ENCODE data around the gene WDR88.
"Not testable (repeated sequence)": the region's sequence is repeated elsewhere in the genome, so short reads cannot be mapped to it uniquely, and the experiment has no call there.

The WDR88 gene

GRCh38 chr19:33217881-33218280 is 86.0 kb downstream of the WDR88 start:
- ChIA-PET POLR2A (no interaction called here), CTCF (no interaction called here)
- DNase-seq (ENCODE audit: extremely low spot score), result no peak
- TF ChIP-seq HDGF (IDR thresholded peaks at IDR 0.05; ENCODE audit: borderline replicate concordance) (no peak), LEF1 (IDR thresholded peaks at IDR 0.05; ENCODE audit: borderline replicate concordance) (no peak), TARDBP (IDR thresholded peaks at IDR 0.05) (no peak), BHLHE40 (IDR thresholded peaks at IDR 0.05; ENCODE audit: borderline replicate concordance) (no peak), FOXK2 (IDR thresholded peaks at IDR 0.05) (no peak), SUZ12 (IDR thresholded peaks at IDR 0.05) (no peak)

- DNase-seq (ENCODE audit: extremely low spot score), result no peak
- CTCF ChIA-PET, result no interaction called here
- TF ChIP-seq LEF1 (IDR thresholded peaks at IDR 0.05; ENCODE audit: borderline replicate concordance) (no peak), FOXK2 (IDR thresholded peaks at IDR 0.05) (no peak), CTBP1 (IDR thresholded peaks at IDR 0.05; ENCODE audit: borderline replicate concordance) (no peak), BHLHE40 (IDR thresholded peaks at IDR 0.05; ENCODE audit: borderline replicate concordance) (no peak), HDGF (IDR thresholded peaks at IDR 0.05; ENCODE audit: borderline replicate concordance) (no peak), FOXA1 (IDR thresholded peaks at IDR 0.05) (no peak)
- POLR2A ChIA-PET, result interaction anchor here (0.5 kb wide), 1 partner anchor 164 kb away, joined by 3 read pairs; no protein-coding TSS in a partner anchor
Observed at GRCh38 chr19:33219261-33219815, 87.4 kb downstream of the WDR88 start.

- CTCF ChIA-PET, result no interaction called here
- DNase-seq (ENCODE audit: extremely low spot score), result no peak
- POLR2A ChIA-PET, result no interaction called here
- TF ChIP-seq NFRKB (IDR thresholded peaks at IDR 0.05), result no peak
Observed at GRCh38 chr19:33220115-33220514, 88.2 kb downstream of the WDR88 start.

GRCh38 chr19:33220735-33221134 is 88.8 kb downstream of the WDR88 start:
- CTCF ChIA-PET, result no interaction called here
- TF ChIP-seq CTBP1 (IDR thresholded peaks at IDR 0.05; ENCODE audit: borderline replicate concordance) (no peak), TARDBP (IDR thresholded peaks at IDR 0.05) (no peak), BHLHE40 (IDR thresholded peaks at IDR 0.05; ENCODE audit: borderline replicate concordance) (no peak), ELF4 (IDR thresholded peaks at IDR 0.05) (no peak)
- no peak for DNase-seq (ENCODE audit: extremely low spot score)
- POLR2A ChIA-PET, result no interaction called here

- ChIA-PET CTCF (no interaction called here), POLR2A (no interaction called here)
- no peak for DNase-seq (ENCODE audit: extremely low spot score)
- no peak for TF ChIP-seq TARDBP (IDR thresholded peaks at IDR 0.05)
Observed at GRCh38 chr19:33221638-33222037, 89.7 kb downstream of the WDR88 start.

GRCh38 chr19:33222255-33222654 is 90.3 kb downstream of the WDR88 start:
- CTCF ChIA-PET; POLR2A ChIA-PET; DNase-seq (ENCODE audit: extremely low spot score): not testable (repeated sequence)

GRCh38 chr19:33224694-33225457 is 93.0 kb downstream of the WDR88 start:
- no peak for TF ChIP-seq LEF1 (IDR thresholded peaks at IDR 0.05; ENCODE audit: borderline replicate concordance)
- no peak for TF ChIP-seq PKNOX1 (IDR thresholded peaks at IDR 0.05)
- no peak for TF ChIP-seq HDGF (IDR thresholded peaks at IDR 0.05; ENCODE audit: borderline replicate concordance)
- no peak for TF ChIP-seq TARDBP (IDR thresholded peaks at IDR 0.05)
- TF ChIP-seq SUZ12 (IDR thresholded peaks at IDR 0.05), result no peak
- TF ChIP-seq NFRKB (IDR thresholded peaks at IDR 0.05), result no peak
- TF ChIP-seq L3MBTL2 (conservative IDR thresholded peaks at IDR 0.05), result no peak
- no peak for DNase-seq (ENCODE audit: extremely low spot score)
- ChIA-PET CTCF (interaction anchor here (0.6 to 1.2 kb wide), 2 partner anchors 11 to 173 kb away, joined by 3 to 4 read pairs; no protein-coding TSS in a partner anchor), POLR2A (no interaction called here)

Data from HEK293T (cell line).